Endothelial cell of umbilical vein (primary cell): Measurements from ENCODE around the gene PNPO. TPM values are rescaled to one million over a fixed set of nuclear protein-coding genes. Genes with fewer than 3 reads are reported as not detected.
A peak's percentile ranks its signal among the peaks of the same experiment; 100 is the strongest.

Experiments
- BruUV-seq: library from RNA; stranded (reverse); fragments of 400-500 nt; replicated peaks from 2 replicates; lab custom pipeline; 2021; lab: Mats Ljungman, UMichigan
- CTCF ChIA-PET: fragments of 300-600, 350-600 bp; sonication (Branson Sonifier 250); formaldehyde crosslinking; loops from one replicate; lab custom pipeline; 2021; ENCODE audit warnings: antibody characterized with exemption, inconsistent platforms; lab: Charles Lee
- POLR2A ChIA-PET: fragments of 300-600, 350-600 bp; sonication (Branson Sonifier 250); formaldehyde crosslinking; loops from one replicate; lab custom pipeline; 2021; ENCODE audit warnings: antibody characterized with exemption, inconsistent platforms; lab: Charles Lee
- DNase-seq: peaks from one replicate; pipeline ENCODE4 v3.0.0-alpha.2; 2011; ENCODE audit warnings: low read depth, low spot score
- FAIRE-seq: peaks from 2 replicates; lab custom pipeline; 2011; peaks lifted over from hg19 to GRCh38; lab: Jason Lieb, UNC
- H2AFZ ChIP-seq: 2 replicates; pipeline ENCODE4 v1.6.0; 2012; ENCODE audit warnings: low read depth, low read length, control low read depth, inconsistent platforms
- H3K27ac ChIP-seq: 2 replicates; pipeline ENCODE4 v1.5.1; 2011; ENCODE audit warnings: low read depth, mild to moderate bottlenecking, control low read depth, low read length, moderate library complexity; ENCODE audit not compliant: insufficient read depth
- H3K27me3 ChIP-seq, 2 experiments: 2 replicates each; pipeline versions ENCODE4 v1.6.0 to v1.6.1; 2011; ENCODE audit warnings: low read length in 2 of 2, mixed read lengths in 1 of 2; ENCODE audit not compliant: control insufficient read depth in 2 of 2, insufficient read depth in 2 of 2
- H3K36me3 ChIP-seq, 2 experiments: 2 replicates in 1 of 2; 3 replicates in 1 of 2; pipeline ENCODE4 v1.5.1; 2011; ENCODE audit warnings: low read length in 2 of 2, mild to moderate bottlenecking in 1 of 2, moderate library complexity in 1 of 2; ENCODE audit not compliant: control insufficient read depth in 2 of 2, insufficient read depth in 2 of 2; ENCODE audit errors: extremely low read depth in 1 of 2
- H3K4me1 ChIP-seq: 3 replicates; pipeline ENCODE4 v1.5.1; 2011; ENCODE audit warnings: mild to moderate bottlenecking, low read length; ENCODE audit not compliant: control insufficient read depth, insufficient read depth; ENCODE audit errors: extremely low read depth
- H3K4me2 ChIP-seq: 2 replicates; pipeline ENCODE4 v1.6.1; 2011; ENCODE audit warnings: low read length, control low read depth, mixed read lengths; ENCODE audit not compliant: insufficient read depth
- H3K4me3 ChIP-seq, 3 experiments: fragments of 200-600 bp in 1 of 3; sonication (generic), shearing (Covaris generic) in 1 of 3; replicated peaks in 1 of 3; 2 replicates each; pipeline ENCODE4 v1.5.1; 2011 to 2016; ENCODE audit warnings: control low read depth in 3 of 3, low read length in 3 of 3, mild to moderate bottlenecking in 2 of 3, inconsistent platforms in 1 of 3, low read depth in 1 of 3, moderate library complexity in 1 of 3; ENCODE audit not compliant: insufficient read depth in 1 of 3
- H3K79me2 ChIP-seq: 2 replicates; pipeline ENCODE4 v1.6.0; 2012; ENCODE audit warnings: low read length, inconsistent platforms; ENCODE audit not compliant: control insufficient read depth, insufficient read depth
- H3K9ac ChIP-seq: replicated peaks from 2 replicates; pipeline ENCODE3; 2011; ENCODE audit warnings: low read length, control low read depth; ENCODE audit not compliant: insufficient read depth; ENCODE audit errors: extremely low read depth
- H3K9me1 ChIP-seq: replicated peaks from 3 replicates; pipeline ENCODE4 v1.6.0; 2011; ENCODE audit warnings: mild to moderate bottlenecking, low read length; ENCODE audit not compliant: control insufficient read depth, insufficient read depth; ENCODE audit errors: extremely low read depth
- H3K9me3 ChIP-seq: replicated peaks from 2 replicates; pipeline ENCODE4 v1.5.1; 2012; ENCODE audit warnings: low read length, inconsistent platforms; ENCODE audit not compliant: control insufficient read depth, insufficient read depth
- H4K20me1 ChIP-seq: replicated peaks from 2 replicates; pipeline ENCODE3; 2011; ENCODE audit warnings: mild to moderate bottlenecking, low read length; ENCODE audit not compliant: control insufficient read depth, insufficient read depth; ENCODE audit errors: extremely low read depth
- CTCF ChIP-seq, 2 donors: IDR thresholded peaks; 1 replicate in 1 of 2; 2 replicates in 1 of 2; pipeline ENCODE4 v1.5.1; 2011; ENCODE audit warnings: low read length in 2 of 2, mild to moderate bottlenecking in 2 of 2, moderate library complexity in 2 of 2, control low read depth in 1 of 2, inconsistent platforms in 1 of 2, low read depth in 1 of 2; ENCODE audit not compliant: insufficient read depth in 1 of 2; ENCODE audit errors: extremely low read depth in 1 of 2
- EZH2 ChIP-seq: IDR thresholded peaks from 2 replicates; pipeline ENCODE4 v1.6.1; 2012; ENCODE audit warnings: borderline replicate concordance, low read depth, mild to moderate bottlenecking, moderate library complexity, low read length, inconsistent platforms; ENCODE audit not compliant: severe bottlenecking
- FOS ChIP-seq: IDR thresholded peaks from 2 replicates; pipeline ENCODE4 v1.6.1; 2011; ENCODE audit warnings: mild to moderate bottlenecking, low read length, moderate library complexity, borderline replicate concordance; ENCODE audit not compliant: insufficient read depth
- GATA2 ChIP-seq: IDR thresholded peaks from 2 replicates; pipeline ENCODE4 v1.7.0; 2011; ENCODE audit warnings: low read depth, mild to moderate bottlenecking, moderate library complexity, mixed read lengths, low read length; ENCODE audit not compliant: insufficient read length, insufficient read depth
- JUN ChIP-seq: IDR thresholded peaks from 2 replicates; pipeline ENCODE4 v1.6.1; 2011; ENCODE audit warnings: borderline replicate concordance, low read depth; ENCODE audit not compliant: insufficient read length, insufficient read depth
- MAX ChIP-seq: IDR thresholded peaks from 2 replicates; pipeline ENCODE4 v1.6.1; 2011; ENCODE audit not compliant: insufficient read depth, insufficient read length
- MYC ChIP-seq: IDR thresholded peaks from one replicate; pipeline ENCODE4 v1.6.1; 2011; ENCODE audit warnings: mild to moderate bottlenecking, low read depth, low read length
- POLR2A ChIP-seq: IDR thresholded peaks from 2 replicates; pipeline ENCODE4 v1.6.1; 2012; ENCODE audit warnings: low read depth, mild to moderate bottlenecking, control low read depth, low read length
- POLR2AphosphoS5 ChIP-seq: IDR thresholded peaks from 2 replicates; pipeline ENCODE4 v1.6.1; 2012; ENCODE audit warnings: low read depth, mild to moderate bottlenecking, control low read depth, low read length, moderate library complexity; ENCODE audit not compliant: insufficient read depth
- dilution Hi-C: fragments of 300-500 bp; cut with MboI; formaldehyde crosslinking; loops from one replicate; pipeline ENCODE4 v1.15.0; 2019; ENCODE audit warnings: low sequenced_read_pairs; ENCODE audit not compliant: extremely low pct_ligation_motif_present
- intact Hi-C: fragments of 100-400 bp; cut with micrococcal nuclease; formaldehyde crosslinking; loops from one replicate; pipeline ENCODE4 v1.10.0; 2022
- polyA plus RNA-seq, 4 experiments: library from polyadenylated mRNA; depleted of rRNA in 3 of 4; stranded (reverse) in 3 of 4; unstranded in 1 of 4; fragments of >200 nt; gene quantifications; 2 replicates each; pipeline versions ENCODE4 v1.2.1 to v1.2.3, GENCODE V29; 2011 to 2012; ENCODE audit warnings: missing spikeins in 1 of 4
- total RNA-seq: library from RNA; stranded (reverse); gene quantifications from 2 replicates; pipeline ENCODE4 v1.2.3, GENCODE V29; 2021

PNPO gene
- total and polyA plus RNA-seq, 2 donors (not counting 3 experiments of a cell fraction or from before 2014, with no cell fraction given) = 19.7 to 22.0 TPM

- Histone ChIP-seq H3K27me3 (no peaks in the 10 kb centered on the region), H3K9me3 (no peaks in the 10 kb centered on the region), H3K9me1 (no peaks in the 10 kb centered on the region), H3K79me2 (no peaks in the 10 kb centered on the region), H2AFZ (no peak overlapping the region), H3K27ac (no peak overlapping the region), H3K4me1 (peaks cover 9% of the 10 kb centered on the region), H4K20me1 (no peaks in the 10 kb centered on the region), H3K36me3 (no peaks in the 10 kb centered on the region), H3K4me3 (no peak overlapping the region), H3K9ac (no peak overlapping the region), H3K4me2 (no peak overlapping the region)
- FAIRE-seq = no peak
- intact Hi-C loops = no loop called here
- ChIA-PET POLR2A (no interaction called here), CTCF (interaction anchor here (1.3 to 3.4 kb wide), 5 partner anchors 11 to 93 kb away, joined by 3 to 22 read pairs (median 4); no protein-coding TSS in a partner anchor)
- BruUV-seq = no TSS peak
- dilution Hi-C loops = no loop called here
- DNase-seq = peak; percentile 14
- TF ChIP-seq FOS (no peak), POLR2AphosphoS5 (no peak), CTCF (IDR thresholded peaks at IDR 0.05; ENCODE audit: extremely low read depth in 1 of 2, insufficient read depth in 1 of 2, low read depth in 1 of 2, low read length in 2 of 2) (no peak), GATA2 (no peak), POLR2A (no peak), MAX (no peak), EZH2 (no peak), JUN (no peak), MYC (no peak)
These were observed 5.4 kb upstream of the PNPO start for GRCh38 chr17:47935961-47936360.
